Astrocyte of the cerebellum (primary cell): Measurements from ENCODE around the gene MC4R.
"Not testable (repeated sequence)": the region's sequence is repeated elsewhere in the genome, so short reads cannot be mapped to it uniquely, and the experiment has no call there.

Source experiments
- DNase-seq: peaks from one replicate; pipeline ENCODE4 v3.0.0-alpha.2; 2011; ENCODE audit warnings: low read depth
- H3K4me3 ChIP-seq: 2 replicates; pipeline ENCODE4 v1.5.1; 2011; ENCODE audit warnings: mild to moderate bottlenecking, low read depth, low read length, moderate library complexity
- in situ Hi-C: cut with HindIII; loops from 2 replicates; pipeline ENCODE4 v1.10.0; 2017; ENCODE audit warnings: low sequenced_read_pairs
- TF ChIP-seq, protein P1 (sequence below): IDR thresholded peaks from 2 replicates; pipeline ENCODE4 v1.5.1; 2012; ENCODE audit warnings: low read length, low read depth, moderate library complexity, mild to moderate bottlenecking; ENCODE audit errors: missing control alignments

Gene MC4R

DNA sequence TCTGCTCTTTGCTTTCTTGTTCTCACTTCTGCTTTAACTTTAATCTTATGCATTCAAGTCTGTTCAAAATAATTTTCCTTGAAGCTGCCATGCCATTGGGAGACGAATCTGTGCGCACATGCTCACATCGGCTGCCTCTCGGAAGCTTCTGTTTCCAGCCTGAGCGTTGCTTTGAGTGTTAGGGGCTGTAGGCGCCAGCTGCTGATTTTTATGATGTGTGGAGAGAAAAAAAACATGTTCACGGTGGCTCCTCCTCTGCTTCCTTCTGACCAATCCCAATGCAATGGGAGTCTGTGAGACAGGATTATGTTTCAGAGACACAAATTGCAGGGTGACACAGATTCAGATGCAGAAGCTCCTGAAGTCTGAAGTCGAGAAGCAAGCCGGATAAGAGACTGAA lies at the start of gene MC4R:
Gene MC4R (minus strand): TSS at position 180 of the 400 bp plus-strand sequence. CDS start 426 bp downstream, outside the sequence.
- peak; percentile 68 for DNase-seq
- H3K4me3 ChIP-seq = peak within 1 kb of the TSS; percentile 15
- in situ Hi-C loops = no loop called here
- TF ChIP-seq, protein P1, sequence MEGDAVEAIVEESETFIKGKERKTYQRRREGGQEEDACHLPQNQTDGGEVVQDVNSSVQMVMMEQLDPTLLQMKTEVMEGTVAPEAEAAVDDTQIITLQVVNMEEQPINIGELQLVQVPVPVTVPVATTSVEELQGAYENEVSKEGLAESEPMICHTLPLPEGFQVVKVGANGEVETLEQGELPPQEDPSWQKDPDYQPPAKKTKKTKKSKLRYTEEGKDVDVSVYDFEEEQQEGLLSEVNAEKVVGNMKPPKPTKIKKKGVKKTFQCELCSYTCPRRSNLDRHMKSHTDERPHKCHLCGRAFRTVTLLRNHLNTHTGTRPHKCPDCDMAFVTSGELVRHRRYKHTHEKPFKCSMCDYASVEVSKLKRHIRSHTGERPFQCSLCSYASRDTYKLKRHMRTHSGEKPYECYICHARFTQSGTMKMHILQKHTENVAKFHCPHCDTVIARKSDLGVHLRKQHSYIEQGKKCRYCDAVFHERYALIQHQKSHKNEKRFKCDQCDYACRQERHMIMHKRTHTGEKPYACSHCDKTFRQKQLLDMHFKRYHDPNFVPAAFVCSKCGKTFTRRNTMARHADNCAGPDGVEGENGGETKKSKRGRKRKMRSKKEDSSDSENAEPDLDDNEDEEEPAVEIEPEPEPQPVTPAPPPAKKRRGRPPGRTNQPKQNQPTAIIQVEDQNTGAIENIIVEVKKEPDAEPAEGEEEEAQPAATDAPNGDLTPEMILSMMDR = no peak

DNA sequence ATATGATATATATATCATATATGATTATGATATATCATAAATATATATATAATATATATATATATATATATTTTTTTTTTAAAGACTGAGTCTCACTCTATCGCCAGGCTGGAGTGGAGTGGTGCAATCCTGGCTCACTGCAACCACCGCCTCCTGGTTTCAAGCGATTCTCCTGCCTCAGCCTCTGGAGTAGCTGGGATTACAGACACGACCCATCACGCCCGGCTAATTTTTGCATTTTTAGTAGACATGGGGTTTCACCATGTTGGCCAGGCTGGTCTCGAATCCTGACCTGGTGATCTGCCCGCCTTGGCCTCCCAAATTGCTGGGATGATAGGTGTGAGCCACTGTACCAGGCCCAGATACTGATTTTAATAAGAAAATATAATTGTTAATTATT lies 49.7 kb upstream of the MC4R start:
- H3K4me3 ChIP-seq, DNase-seq, in situ Hi-C loops: not testable (repeated sequence)

DNA sequence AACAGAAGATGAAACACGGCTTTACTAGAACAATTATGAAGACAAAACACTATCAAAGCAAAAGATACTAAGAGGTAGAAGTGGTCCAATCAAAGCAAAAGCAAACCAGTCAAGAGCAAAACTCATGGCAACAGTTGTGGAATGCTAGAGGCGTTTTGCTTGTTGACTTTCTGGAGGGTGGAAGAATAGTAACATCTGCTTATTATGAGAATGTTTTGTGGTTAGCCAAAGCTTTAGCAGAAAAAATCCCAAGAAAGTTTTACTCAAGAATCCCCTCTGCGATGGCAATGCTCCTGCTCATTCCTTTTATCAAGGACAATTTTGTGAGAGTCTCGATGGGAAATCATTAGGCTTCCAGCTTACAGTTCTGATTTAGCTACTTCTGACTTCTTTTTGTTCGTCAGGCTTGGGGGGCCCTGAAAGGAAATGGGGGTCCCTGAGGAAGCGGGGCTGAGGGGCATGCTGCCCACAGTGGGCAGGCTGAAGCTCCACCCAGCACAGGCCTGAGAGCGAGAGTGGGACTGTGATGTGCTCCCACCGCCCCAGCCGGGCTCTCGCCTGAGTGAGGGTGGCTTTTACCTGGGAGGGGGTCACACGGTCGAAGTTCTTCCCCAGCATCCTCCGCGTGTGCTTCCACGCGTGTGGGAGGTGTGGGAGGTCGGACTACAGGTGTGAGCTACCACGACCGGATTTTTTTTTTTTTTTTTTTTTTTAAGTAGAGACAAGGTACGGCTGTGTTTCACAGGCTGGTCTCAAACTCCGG lies 49.0 kb upstream of the MC4R start:
- in situ Hi-C loops = no loop called here
- DNase-seq = no peak
- TF ChIP-seq, protein P1 = no peak
- no peak overlapping the region for H3K4me3 ChIP-seq

DNA sequence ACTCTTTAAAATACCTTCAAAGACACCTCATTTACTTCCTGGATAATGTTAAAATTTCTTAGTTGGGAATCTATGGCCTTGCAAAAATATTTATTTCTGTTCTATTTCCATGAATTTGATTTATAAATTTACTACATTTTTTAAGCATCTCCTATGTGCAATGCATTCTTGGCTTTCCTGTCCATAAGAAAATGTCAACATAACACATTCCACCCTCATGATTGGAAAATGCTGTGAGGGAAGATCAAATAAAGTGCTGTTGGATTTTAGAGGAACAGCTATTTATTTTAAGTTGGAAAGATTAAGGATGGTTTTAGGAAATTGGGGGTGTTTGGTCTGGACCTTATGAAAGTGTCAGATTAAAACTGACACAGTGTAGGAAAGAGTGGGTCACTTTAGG lies 45.4 kb upstream of the MC4R start:
- no peak for DNase-seq
- TF ChIP-seq, protein P1 = no peak
- in situ Hi-C loops = no loop called here
- H3K4me3 ChIP-seq = no peak overlapping the region

DNA sequence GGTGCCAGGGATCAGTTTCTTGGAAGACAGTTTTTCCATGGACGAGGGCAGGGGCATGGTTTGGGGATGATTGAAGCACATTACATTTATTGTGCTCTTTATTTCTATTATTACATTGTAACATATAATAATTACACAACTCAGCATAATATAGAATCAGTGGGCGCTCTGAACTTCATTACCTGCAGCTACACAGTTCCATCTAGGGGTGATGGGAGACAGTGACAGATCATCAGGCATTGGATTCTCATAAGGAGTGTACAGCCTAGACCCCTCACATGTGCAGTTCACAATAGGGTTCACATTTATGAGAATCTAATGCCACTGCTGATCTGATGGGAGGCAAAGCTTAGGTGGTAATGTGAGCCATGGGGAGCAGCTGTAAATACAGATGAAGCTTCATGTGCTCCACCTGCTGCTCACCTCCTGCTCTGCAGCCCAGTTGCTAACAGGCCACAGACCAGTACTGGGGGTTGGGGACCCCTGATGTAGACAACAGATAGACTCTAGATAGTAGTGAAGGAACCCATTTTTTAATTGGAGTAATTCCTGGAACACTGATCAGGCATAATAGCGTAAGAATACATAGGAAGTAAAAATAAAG lies 41.5 kb upstream of the MC4R start:
- in situ Hi-C loops = no loop called here
- no peak for DNase-seq
- TF ChIP-seq, protein P1 = peak; percentile 68
- H3K4me3 ChIP-seq = no peak overlapping the region

DNA sequence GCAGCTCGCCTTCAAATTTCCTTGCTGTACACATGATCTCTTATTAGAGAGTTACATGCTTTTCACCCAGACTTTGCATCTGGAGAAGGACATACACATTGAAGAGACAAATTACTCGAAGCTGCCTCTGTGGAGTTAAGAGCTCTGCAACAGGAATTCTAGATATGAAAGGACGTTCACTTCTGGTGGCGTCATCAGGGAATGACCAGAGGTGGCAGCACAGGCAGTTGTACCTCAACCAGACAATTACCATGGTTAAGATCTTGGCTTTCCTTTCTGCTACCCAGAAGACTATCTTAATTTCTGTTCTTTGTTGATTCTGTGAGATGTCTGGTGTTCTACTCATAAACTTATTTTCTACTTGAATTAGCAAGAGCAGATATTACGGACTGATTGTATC lies 39.1 kb upstream of the MC4R start:
- no peak overlapping the region for H3K4me3 ChIP-seq
- TF ChIP-seq, protein P1 = no peak
- DNase-seq = no peak
- in situ Hi-C loops = no loop called here

DNA sequence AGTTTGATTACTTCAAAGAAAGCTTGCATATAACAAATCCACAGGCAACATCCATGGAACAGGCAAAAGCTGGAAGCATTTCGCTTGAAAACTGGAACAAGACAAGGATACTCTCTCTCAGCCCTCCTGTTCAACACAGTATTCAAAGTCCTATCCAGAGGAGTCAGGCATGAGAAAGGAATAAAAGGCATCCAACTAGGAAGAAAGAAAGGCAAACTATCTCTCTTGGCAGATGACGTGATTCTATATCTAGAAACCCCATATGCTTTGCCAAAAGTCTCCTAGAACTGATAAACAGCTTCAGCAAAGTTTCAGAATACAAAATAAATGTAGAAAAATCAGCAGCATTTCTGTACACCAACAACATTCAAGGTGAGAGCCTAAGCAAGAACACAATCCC lies 34.1 kb upstream of the MC4R start:
- TF ChIP-seq, protein P1 = no peak

More for the DNA sequence above, 34.1 kb upstream of the MC4R start:
- H3K4me3 ChIP-seq = no peak overlapping the region
- no peak for DNase-seq
- in situ Hi-C loops = no loop called here
